GM19455 (cell line): Measurements from ENCODE around the gene C20orf204.
"Not testable (repeated sequence)": the region's sequence is repeated elsewhere in the genome, so short reads cannot be mapped to it uniquely, and the experiment has no call there.

Experiments
- ATAC-seq: cut with Tn5 transposase; IDR thresholded peaks from one replicate; pipeline ENCODE4 v1.9.1; 2021; ENCODE audit not compliant: unreplicated experiment

Gene C20orf204

DNA sequence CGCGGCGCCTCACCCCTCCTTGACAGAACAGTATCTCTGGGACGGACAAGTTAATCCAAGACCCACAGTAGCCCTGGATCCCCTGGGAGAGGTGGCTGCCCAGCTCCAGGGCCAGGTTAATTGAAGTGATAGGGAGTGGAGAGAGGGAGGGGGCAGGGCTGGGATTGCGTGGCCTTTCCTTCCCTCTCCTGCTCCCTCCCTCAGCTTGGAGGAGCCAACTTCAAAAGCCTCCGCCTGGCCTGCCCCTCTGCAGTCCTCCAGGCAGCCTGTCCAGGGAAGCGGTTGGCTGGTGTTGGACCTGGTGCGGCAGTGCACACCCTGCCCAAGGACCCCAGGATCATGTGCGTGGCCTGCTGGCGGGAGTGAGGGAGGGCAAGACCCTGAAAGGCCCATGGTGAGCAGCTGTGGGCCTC is at the start of gene C20orf204:
Gene C20orf204, plus strand, starts transcription at position 250 of the 413 bp plus-strand sequence. Its CDS starts 142 bp downstream, at position 392.
- ATAC-seq, result no peak

- no peak for ATAC-seq
Observed at GRCh38 chr20:64000906-64001305, 35.1 kb upstream of the C20orf204 start.

DNA sequence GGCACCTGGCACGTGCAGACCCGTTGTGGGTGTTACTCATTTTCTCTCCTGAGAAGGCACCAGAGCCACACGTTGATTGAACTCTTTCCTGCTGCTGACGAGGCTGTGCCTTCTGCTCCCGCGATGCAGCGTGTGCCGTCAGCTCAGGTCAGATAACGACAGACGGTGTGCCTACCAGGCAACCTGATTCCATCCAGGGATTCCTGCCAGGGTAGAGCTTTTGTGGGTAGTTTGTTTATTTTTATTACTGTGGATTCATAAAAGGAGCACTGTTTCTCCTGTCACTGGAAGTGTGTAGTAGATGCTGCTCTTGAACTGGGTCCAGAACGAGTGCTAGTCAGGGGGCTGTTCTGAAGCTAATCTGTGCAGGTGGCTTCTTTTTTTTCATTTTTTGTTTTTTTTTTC is 34.4 kb upstream of the C20orf204 start:
- no peak for ATAC-seq

DNA sequence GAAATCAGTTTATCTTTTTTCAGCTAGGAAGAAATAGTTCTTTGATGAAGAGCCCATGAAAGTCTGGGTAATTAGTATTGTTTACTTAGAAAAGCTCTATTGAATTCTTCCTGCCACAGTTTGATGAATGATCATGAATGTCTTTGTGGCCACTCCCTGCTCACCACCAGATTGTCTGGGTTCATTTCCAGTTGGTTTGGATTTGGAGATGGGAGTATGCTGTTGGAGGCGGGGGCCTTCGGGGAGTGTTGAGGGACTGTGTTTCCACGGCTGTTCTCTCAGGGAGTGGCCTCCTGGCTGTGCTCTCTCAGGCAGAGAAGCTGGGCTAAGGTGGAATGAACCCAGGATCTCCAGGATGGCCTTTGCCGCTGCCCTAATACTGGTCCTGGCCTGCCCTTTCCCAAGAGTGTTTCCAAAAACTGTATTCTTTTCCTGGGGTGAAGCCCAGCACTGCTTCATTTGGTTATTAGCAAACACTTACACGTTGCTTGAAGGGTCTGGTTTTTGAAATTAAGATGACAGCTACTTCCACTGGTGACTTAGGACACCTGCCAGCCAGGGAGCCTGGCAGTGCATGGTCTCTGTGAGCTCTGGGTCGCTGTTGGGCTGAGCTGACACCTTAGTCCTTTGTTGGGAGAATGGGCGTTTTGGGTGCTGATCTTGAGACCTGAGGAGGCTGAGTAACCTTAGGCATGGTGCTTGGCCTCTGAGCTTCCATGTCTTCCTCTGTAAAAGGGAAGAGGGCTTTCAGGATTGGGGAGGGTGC is 31.8 kb upstream of the C20orf204 start:
- no peak for ATAC-seq

DNA sequence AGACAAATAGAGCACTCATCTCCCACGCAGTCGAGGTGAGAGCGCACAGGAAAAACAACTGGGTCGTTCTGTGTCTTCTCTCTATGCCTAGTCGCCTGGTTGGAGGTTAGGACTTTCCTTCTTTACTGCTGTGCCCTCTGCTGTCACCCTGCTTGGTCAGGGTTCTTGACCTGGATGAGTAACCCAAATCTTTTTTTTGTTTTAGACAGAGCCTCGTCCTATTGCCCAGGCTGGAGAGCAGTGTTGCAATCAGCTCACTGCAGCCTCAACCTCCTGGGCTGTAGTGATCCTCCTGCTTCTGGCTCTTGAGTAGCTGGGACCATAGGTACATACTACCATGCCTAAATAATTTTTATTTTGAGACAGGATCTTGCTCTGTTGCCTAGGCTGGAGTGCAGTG is 30.6 kb upstream of the C20orf204 start:
- ATAC-seq, result no peak

GRCh38 chr20:64006490-64006889 is 29.5 kb upstream of the C20orf204 start:
- ATAC-seq, result no peak

GRCh38 chr20:64006902-64007301 is 29.1 kb upstream of the C20orf204 start:
- ATAC-seq, result no peak

- no peak for ATAC-seq
Observed at GRCh38 chr20:64009811-64010387, 26.1 kb upstream of the C20orf204 start.

DNA sequence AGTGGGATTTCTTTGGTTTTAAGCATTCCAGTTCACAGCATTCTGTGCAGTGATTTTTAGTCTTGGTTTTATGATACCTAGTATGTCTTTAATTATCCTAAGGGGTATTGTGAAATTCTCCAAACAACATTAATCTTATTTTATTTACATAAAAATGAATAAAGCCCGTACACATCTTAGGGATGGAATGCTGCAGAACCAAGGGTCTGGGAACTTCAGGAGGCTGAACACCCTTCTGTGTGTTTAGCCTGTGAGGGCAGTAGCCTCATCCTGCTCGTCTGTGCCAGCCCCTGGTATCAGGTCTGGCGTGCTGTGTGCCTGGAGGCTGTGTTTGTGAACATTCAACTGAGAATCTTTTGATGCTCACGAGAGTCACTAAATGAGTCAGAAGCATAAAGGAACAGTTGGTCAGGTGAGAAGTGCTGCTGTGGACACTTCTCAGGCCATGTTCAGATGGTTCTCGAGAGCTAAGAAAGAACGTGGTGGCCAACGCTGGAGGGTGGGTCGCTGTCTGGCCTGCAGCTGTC is 25.2 kb upstream of the C20orf204 start:
- no peak for ATAC-seq

DNA sequence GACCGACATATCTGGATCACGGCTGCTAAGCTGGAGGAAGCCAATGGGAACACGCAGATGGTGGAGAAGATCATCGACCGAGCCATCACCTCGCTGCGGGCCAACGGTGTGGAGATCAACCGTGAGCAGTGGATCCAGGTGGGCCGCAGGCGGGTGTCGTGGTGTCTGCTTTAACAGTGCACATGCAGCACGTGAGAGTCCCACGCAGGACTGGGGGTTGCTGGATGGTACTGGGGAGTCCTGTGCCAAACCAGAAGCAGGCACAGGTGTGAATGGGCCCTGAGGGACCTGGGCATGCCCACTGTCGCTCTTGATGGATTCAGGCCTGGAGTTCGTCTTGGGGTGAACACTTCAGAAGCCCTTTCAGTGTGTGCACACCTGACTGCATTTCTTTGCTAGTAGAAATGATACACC is 24.6 kb upstream of the C20orf204 start:
- ATAC-seq, result no peak

DNA sequence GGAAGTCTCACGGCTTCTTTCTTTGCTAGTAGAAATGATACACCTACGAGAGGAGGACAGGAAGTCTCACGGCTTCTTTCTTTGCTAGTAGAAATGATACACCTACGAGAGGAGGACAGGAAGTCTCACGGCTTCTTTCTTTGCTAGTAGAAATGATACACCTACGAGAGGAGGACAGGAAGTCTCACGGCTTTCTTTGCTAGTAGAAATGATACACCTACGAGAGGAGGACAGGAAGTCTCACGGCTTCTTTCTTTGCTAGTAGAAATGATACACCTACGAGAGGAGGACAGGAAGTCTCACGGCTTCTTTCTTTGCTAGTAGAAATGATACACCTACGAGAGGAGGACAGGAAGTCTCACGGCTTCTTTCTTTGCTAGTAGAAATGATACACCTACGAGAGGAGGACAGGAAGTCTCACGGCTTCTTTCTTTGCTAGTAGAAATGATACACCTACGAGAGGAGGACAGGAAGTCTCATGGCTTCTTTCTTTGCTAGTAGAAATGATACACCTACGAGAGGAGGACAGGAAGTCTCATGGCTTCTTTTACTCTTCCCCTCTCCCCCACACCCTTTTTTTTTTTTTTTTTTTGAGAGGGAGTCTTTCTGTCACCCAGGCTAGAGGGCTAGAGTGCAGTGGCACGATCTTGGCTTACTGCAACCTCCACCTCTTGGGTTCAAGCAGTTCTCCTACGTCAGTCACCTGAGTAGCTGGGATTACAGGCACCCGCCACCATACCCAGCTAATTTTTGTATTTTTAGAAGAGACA is 23.4 kb upstream of the C20orf204 start:
- ATAC-seq, result not testable (repeated sequence)

GRCh38 chr20:64015635-64016034 is 20.3 kb upstream of the C20orf204 start:
- no peak for ATAC-seq

- no peak for ATAC-seq
Observed at GRCh38 chr20:64021124-64021975, 14.6 kb upstream of the C20orf204 start.

- ATAC-seq, result no peak
Observed at GRCh38 chr20:64022671-64023360, 13.2 kb upstream of the C20orf204 start.

DNA sequence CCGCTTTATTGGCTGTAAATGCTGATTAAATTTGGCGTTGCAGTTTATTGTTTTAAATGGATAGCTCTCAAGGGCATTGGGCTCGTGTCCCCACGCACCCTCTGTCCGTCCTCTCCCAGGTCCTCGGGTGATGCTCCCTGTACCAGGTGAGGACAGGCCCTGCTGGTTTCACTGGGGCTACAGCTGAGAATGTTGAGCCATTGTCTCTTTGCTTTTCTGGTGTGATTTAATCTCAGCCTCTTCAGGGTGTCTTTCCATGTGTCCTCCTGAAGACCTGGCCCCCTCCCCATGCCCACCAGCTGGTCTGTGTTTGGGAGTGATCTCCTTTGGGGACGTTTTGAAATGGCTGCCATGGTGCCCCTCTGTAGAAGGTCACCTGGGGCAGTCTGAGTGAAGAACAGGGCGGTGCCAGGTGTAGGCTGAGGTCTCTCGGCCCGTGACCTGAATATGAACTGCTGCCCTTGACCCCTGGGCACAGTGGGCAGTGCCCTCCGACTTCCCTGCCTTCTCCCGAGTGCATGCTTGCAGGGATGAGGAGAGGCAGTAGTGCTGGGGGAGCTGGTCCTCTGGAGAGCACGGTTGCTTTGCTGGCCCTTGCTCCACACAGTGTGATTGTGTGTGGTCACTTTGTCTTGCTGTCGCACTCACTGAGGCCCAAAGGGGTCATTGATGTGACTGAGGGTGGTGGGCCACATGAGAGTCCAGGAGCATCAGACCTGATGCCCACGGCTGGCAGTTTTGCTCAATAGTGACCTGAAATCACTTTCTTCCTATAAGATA is 12.4 kb upstream of the C20orf204 start:
- ATAC-seq, result no peak

- no peak for ATAC-seq
Observed at GRCh38 chr20:64024141-64024990, 11.6 kb upstream of the C20orf204 start.

DNA sequence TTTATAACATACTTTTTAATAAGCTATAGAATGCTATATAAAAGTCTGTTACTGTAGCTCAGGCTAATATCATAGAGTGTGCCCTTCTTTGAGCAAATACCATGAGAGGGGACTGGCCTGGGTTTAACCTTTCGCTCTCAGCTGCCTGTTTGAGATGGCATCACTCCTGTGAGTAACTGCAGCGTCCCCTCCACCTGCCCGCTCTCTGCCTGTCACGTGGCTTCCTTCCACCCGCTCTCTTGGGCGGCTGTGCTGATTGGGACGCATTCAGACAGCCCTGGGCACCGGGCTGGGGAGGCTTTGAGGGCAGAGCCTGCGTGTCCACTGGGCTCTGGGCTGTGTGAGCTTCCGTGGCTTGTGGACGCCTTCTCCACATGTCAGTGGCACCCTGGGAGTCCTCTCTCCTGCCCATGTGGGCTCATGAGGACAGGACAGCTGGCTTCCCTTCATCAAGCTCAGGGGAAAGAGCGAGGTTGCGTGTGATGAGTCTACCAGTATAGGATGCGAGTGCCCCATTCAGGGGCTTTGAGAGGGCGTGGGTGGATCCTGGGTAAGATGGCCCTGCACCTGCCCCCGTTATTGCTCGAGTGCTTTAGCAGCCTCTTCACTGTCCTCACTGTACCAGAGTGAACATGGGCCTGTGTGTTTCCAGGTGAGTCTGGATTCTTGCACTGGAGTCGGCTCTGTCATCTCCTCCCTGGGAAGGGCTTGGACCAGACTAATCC is 10.7 kb upstream of the C20orf204 start:
- ATAC-seq, result no peak
